GM21825 (cell line): ENCODE results near the gene SPR.

Source experiments
- ATAC-seq: cut with Tn5 transposase; IDR thresholded peaks from one replicate; pipeline ENCODE4 v1.9.1; 2021; ENCODE audit warnings: mild to moderate bottlenecking, moderate library complexity; ENCODE audit not compliant: unreplicated experiment

The SPR gene

DNA sequence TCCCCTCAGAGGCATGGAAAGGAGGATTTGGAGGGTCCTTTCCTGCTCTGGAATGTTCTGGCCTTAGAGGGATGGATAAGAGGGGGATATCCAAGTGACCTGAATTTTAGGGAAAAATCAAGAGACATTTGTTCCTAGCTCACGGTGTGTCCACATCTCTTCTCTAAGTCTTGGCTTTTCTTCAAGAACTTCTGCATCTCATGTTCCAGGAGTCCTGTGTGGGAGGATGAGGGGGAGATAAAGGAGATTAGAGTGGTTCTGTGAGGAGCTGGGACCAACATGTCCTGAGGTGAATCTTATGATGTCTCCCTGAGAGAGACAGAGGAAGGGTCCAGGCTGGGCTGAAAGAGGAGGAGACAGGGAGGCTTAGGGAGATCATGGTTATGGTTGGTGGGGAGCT is 41.8 kb downstream of the SPR start:
- ATAC-seq: no peak

DNA sequence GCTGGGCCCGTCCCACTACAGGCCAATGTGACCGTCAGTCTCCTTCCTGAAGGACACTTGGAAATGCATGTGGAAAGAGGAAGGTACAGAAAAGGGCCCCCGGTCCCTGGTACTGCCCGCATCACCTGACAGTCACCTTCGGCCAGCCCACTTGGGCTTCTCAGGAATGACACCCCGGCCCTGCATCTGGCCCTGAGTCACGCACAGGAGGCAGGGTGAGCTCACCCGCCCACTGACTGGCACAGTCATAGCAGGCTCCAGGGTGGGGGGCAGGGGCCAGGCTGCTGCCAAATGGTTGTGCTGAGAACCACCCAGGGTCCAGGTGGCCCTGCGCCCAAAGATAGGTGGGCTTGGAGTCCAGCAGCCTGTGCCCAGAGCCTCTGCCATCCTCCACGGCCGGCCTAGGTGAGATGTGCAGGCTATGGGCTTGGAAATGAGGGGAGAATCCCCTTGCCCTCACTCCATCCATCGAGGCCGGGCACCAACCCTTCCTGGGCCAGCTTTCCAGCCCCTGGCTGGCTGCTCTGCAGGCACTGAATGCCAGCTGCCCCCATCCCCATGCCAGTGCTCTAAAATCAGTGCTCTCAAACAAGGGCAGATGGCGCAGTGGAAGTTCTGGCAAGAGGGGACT is 44.2 kb downstream of the SPR start:
- ATAC-seq: no peak

DNA sequence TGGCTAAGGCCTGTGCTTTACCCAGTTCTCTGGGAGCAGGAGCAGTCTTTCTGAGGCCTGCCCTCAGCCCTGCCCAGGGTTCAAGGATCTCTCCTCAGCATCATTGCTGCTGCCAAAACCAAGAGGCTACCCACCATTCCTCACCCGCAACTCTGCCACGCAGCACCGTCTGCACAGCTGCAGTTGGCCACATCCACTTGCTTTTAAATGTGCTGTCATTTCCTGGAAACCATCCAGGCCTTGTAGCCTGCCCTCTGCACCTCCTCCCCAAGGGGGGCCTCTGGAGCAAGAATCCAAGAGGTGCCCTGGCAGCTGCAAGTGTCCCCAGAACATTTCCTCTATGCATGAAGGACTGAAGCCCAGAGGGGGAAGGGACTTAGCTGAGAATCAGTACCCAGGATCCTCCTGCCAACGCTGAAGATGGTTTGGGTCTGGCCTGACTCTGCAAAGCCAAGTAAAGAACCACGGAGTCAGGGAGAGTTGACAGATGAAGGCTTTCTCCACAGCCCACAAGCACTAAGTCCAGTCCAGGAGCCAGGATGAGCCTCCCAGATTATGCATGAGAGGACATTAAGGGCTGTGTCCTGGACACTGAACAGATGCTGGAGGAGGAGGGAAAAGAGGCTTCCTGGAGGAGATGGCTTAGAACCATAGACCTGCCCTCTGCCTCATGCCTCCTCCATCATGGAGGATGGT is 45.0 kb downstream of the SPR start:
- no peak for ATAC-seq

DNA sequence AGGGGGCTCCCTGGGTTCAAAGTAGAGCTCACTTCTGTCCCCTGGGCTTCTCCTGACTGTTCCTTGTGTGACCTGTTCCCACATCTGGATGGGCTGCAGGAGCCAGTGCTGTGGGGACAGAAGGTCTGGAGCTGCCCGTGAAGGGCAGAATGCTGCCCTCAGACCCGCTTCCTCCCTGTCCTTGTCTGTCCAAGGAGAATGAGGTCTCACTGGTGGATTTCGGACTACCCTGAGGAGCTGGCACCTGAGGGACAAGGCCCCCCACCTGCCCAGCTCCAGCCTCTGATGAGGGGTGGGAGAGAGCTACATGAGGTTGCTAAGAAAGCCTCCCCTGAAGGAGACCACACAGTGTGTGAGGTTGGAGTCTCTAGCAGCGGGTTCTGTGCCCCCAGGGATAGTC is 45.6 kb downstream of the SPR start:
- ATAC-seq: no peak

DNA sequence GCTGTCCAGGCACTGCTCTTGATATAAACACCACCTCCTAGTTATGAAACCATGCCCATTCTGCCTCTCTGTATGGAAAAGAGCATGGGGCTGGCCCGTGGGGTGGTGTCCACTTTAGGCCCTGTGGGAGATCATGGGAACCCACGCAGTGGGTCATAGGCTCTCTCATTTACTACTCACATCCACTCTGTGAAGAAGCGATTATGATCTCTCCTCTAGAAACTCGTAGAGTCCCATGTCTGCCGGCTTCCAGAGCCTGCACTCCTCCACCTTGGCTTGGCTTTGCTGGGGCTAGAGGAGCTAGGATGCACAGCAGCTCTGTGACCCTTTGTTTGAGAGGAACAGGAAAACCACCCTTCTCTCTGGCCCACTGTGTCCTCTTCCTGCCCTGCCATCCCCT is 46.0 kb downstream of the SPR start:
- no peak for ATAC-seq

DNA sequence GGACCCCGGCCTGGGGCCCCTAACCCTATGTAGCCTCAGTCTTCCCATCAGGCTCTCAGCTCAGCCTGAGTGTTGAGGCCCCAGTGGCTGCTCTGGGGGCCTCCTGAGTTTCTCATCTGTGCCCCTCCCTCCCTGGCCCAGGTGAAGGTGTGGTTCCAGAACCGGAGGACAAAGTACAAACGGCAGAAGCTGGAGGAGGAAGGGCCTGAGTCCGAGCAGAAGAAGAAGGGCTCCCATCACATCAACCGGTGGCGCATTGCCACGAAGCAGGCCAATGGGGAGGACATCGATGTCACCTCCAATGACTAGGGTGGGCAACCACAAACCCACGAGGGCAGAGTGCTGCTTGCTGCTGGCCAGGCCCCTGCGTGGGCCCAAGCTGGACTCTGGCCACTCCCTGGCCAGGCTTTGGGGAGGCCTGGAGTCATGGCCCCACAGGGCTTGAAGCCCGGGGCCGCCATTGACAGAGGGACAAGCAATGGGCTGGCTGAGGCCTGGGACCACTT is 46.5 kb downstream of the SPR start:
- ATAC-seq: no peak

DNA sequence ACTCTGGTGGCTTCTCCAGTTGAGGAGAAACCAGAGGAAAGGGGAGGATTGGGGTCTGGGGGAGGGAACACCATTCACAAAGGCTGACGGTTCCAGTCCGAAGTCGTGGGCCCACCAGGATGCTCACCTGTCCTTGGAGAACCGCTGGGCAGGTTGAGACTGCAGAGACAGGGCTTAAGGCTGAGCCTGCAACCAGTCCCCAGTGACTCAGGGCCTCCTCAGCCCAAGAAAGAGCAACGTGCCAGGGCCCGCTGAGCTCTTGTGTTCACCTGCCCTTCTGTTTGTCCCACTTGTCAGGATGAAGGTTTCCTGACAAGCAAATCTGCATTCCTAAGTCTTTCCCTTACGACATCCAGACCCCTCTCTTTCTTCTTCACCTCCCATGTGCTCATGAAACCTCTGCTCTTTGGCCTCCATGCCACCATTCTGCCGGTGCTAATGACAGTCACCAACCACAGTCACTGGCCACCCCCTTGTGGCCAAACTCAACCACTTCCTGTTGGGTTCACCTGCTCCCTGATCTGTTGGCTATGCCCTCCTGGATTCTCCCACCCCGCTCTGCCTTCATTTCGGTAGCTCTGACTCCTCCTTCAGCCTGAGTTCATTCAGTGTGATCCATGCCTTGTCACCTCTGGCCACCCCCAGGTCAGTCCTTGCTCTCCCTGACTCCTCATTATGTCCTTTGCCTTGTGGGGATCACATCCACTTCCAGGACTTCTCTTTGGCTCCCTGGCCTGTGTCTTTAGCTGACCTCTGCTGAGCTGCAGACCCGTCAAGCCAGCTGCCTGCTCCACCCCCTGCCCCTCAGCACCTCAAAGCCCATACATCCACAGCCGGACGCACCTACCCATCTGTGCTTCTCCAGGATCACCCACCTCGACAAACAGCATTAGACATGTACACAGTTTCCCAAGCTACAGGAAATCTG is 47.7 kb downstream of the SPR start:
- ATAC-seq: peak; percentile 50

- no peak for ATAC-seq
Measured at GRCh38 chr2:72935611-72935957, 48.4 kb downstream of the SPR start.

GRCh38 chr2:72936660-72937355 is 49.6 kb downstream of the SPR start:
- ATAC-seq: no peak

- no peak for ATAC-seq
Measured at GRCh38 chr2:72937356-72937669, 50.1 kb downstream of the SPR start.

GRCh38 chr2:72938455-72938854 is 51.2 kb downstream of the SPR start:
- ATAC-seq: no peak

DNA sequence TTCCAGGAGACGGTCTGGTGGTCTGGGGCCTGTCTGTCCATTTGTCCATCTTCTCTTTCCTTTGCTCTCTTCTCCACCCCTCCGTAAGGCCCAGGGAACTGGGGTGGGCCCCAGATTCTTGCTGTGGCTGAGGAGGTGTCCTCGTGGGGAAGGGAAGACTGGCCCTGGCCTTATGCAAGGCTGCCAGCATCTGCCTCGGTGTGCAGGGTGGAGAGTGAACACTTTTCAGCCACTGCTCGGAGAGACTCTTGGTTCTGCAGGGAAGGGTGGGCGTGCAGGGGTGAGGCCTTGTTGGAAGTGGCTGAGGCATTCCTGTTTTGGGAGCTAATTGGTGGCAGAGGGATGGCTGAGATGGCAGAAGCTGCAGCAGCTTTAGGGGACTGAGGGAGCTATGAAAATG is 53.2 kb downstream of the SPR start:
- ATAC-seq: no peak

DNA sequence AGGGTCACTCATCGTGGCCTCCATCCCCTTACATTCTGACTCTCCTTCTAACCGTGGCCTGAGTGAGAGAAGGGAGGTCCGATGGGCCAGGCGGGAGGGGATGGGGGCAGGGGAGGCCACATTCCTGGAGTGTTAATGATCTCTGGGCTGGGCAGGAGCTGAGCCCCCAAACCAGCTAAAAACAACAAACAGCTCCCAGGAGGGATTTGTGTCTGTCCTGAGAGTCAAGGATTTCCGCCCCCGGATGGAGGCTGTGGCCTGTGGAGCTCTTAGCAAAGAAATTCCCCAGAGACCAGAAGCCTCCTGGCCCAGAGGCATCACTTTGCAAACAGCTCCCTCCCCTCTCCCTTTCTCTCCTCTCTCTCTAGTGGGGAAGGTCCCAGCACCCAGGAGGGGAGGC is 53.6 kb downstream of the SPR start:
- no peak for ATAC-seq
